PFSK-1 (cell line): ENCODE measurements around the gene KIAA2012.

Source experiments
- POLR2AphosphoS5 ChIP-seq: IDR thresholded peaks from 2 replicates; pipeline ENCODE4 v1.6.1; 2012; ENCODE audit warnings: low read depth, mild to moderate bottlenecking, control low read depth, low read length, moderate library complexity
- REST ChIP-seq, 2 experiments: IDR thresholded peaks; 2 replicates each; pipeline versions ENCODE4 v1.6.1 to v1.8.0; 2011 to 2012; ENCODE audit warnings: low read depth in 2 of 2, low read length in 2 of 2, control low read depth in 1 of 2, inconsistent platforms in 1 of 2, mild to moderate bottlenecking in 1 of 2, moderate library complexity in 1 of 2; ENCODE audit not compliant: insufficient read depth in 1 of 2
- TAF1 ChIP-seq: IDR thresholded peaks from 2 replicates; pipeline ENCODE4 v1.6.1; 2012; ENCODE audit warnings: low read length, control low read depth, borderline replicate concordance; ENCODE audit not compliant: insufficient read depth

GRCh38 chr2:202102425-202103000 is 29.5 kb downstream of the KIAA2012 start:
- TF ChIP-seq POLR2AphosphoS5 (no peak), REST (IDR thresholded peaks at IDR 0.05; ENCODE audit: insufficient read depth in 1 of 2, low read depth in 2 of 2, low read length in 2 of 2) (no peak), TAF1 (no peak)
